Chondrocyte (in vitro differentiated cells): Measurements from ENCODE around the gene PI4KA. TPM values are rescaled to one million over a fixed set of nuclear protein-coding genes. Genes with fewer than 3 reads are reported as not detected.
A peak's percentile ranks its signal among the peaks of the same experiment; 100 is the strongest.

ENCODE experiments used
- DNase-seq: peaks from one replicate; pipeline ENCODE4 v3.0.0; 2021; ENCODE audit warnings: mixed read lengths, low spot score
- H3K27ac Mint-ChIP-seq: one replicate; pipeline ENCODE4 v1.8.0; 2021; ENCODE audit warnings: mild to moderate bottlenecking, moderate library complexity, mixed read lengths; ENCODE audit not compliant: unreplicated experiment
- H3K27me3 Mint-ChIP-seq: 2 replicates; pipeline ENCODE4 v1.8.0; 2021; ENCODE audit warnings: low read depth, mixed read lengths
- H3K36me3 Mint-ChIP-seq: 2 replicates; pipeline ENCODE4 v1.8.0; 2021; ENCODE audit warnings: low read depth, mixed read lengths
- H3K4me1 Mint-ChIP-seq: 2 replicates; pipeline ENCODE4 v1.8.0; 2021; ENCODE audit warnings: low read depth, mild to moderate bottlenecking, mixed read lengths
- H3K4me3 Mint-ChIP-seq: one replicate; pipeline ENCODE4 v1.8.0; 2021; ENCODE audit warnings: mild to moderate bottlenecking, moderate library complexity, mixed read lengths; ENCODE audit not compliant: unreplicated experiment
- H3K9me3 Mint-ChIP-seq: 2 replicates; pipeline ENCODE4 v1.8.0; 2021; ENCODE audit warnings: low read depth, mixed read lengths
- CTCF ChIP-seq: fragments of 200-600 bp; sonication (generic); IDR thresholded peaks from 2 replicates; pipeline ENCODE4 v1.5.0; 2021; ENCODE audit warnings: antibody characterized with exemption, mild to moderate bottlenecking, moderate library complexity
- total RNA-seq: library from RNA; stranded (reverse); gene quantifications from 3 replicates; pipeline ENCODE4 v1.2.1, GENCODE V29; 2021

Gene PI4KA
- total RNA-seq, 1 donor from 2014 or later = 68.3 TPM

GRCh38 chr22:20807315-20807752 lies 51.3 kb downstream of the PI4KA start:
- H3K36me3 Mint-ChIP-seq = peaks cover 49% of the 10 kb centered on the region
- peak overlapping the region; percentile 33 for H3K27ac Mint-ChIP-seq

GRCh38 chr22:20805972-20806471 lies 52.6 kb downstream of the PI4KA start:
- H3K4me3 Mint-ChIP-seq = no peak overlapping the region
- no peaks in the 10 kb centered on the region for H3K9me3 Mint-ChIP-seq
- no peaks in the 10 kb centered on the region for H3K27me3 Mint-ChIP-seq
- H3K36me3 Mint-ChIP-seq = peaks cover 45% of the 10 kb centered on the region
- DNase-seq = peak; percentile 53
- H3K4me1 Mint-ChIP-seq = peaks cover 13% of the 10 kb centered on the region
- TF ChIP-seq CTCF = no peak
- H3K27ac Mint-ChIP-seq = no peak overlapping the region

More at GRCh38 chr22:20807315-20807752, 51.3 kb downstream of the PI4KA start:
- Mint-ChIP-seq H3K4me1 (peaks cover 13% of the 10 kb centered on the region), H3K9me3 (no peaks in the 10 kb centered on the region), H3K4me3 (no peak overlapping the region), H3K27me3 (no peaks in the 10 kb centered on the region)
- peak; percentile 26 for DNase-seq
- TF ChIP-seq CTCF = no peak

- Mint-ChIP-seq H3K27ac (no peak overlapping the region), H3K36me3 (peaks cover 42% of the 10 kb centered on the region), H3K4me1 (peaks cover 13% of the 10 kb centered on the region), H3K4me3 (no peak overlapping the region), H3K27me3 (no peaks in the 10 kb centered on the region), H3K9me3 (no peaks in the 10 kb centered on the region)
- DNase-seq = peak; percentile 69
- no peak for TF ChIP-seq CTCF
Observed at GRCh38 chr22:20804650-20805049, 54.0 kb downstream of the PI4KA start.

GRCh38 chr22:20803696-20804324 lies 54.8 kb downstream of the PI4KA start:
- H3K27ac Mint-ChIP-seq = no peak overlapping the region
- H3K4me1 Mint-ChIP-seq = peaks cover 13% of the 10 kb centered on the region
- H3K9me3 Mint-ChIP-seq = no peaks in the 10 kb centered on the region
- peaks cover 40% of the 10 kb centered on the region for H3K36me3 Mint-ChIP-seq
- DNase-seq = peak; percentile 75
- peak; percentile 72 for TF ChIP-seq CTCF
- H3K27me3 Mint-ChIP-seq = no peaks in the 10 kb centered on the region
- H3K4me3 Mint-ChIP-seq = no peak overlapping the region

GRCh38 chr22:20802922-20803553 lies 55.6 kb downstream of the PI4KA start:
- no peak overlapping the region for H3K27ac Mint-ChIP-seq
- H3K4me1 Mint-ChIP-seq = peaks cover 13% of the 10 kb centered on the region
- peaks cover 46% of the 10 kb centered on the region for H3K36me3 Mint-ChIP-seq
- no peak overlapping the region for H3K4me3 Mint-ChIP-seq
- peak; percentile 53 for DNase-seq
- H3K27me3 Mint-ChIP-seq = no peaks in the 10 kb centered on the region
- TF ChIP-seq CTCF = no peak
- H3K9me3 Mint-ChIP-seq = no peaks in the 10 kb centered on the region
